Anterior cingulate cortex (tissue), 58 donors: ENCODE data around the gene LARP4B.

ENCODE experiments used
- DNase-seq, 58 donors: peaks; one replicate each; lab custom pipeline; 2025; lab: John Stamatoyannopoulos, UW

The LARP4B gene

DNA sequence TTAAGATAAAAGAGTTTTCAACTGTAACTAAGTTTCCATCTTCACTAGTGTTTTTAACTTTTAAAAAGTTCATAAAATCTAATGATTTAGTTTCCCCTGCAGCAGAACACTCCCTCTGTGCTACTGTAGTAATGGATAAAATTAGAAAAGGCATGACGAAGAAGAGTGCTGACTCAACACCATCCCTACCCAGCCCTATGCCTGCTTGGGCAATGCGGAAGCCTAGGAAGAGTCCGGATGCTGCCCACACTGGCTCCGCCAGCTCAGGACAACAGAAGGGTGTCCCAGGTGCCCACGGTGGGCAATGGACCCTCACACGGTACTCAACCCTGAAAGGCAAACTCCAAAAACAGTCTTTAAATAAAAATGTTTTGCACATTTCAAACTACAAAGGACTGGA, 118.2 kb downstream of the LARP4B start:
- DNase-seq, result no peak

DNA sequence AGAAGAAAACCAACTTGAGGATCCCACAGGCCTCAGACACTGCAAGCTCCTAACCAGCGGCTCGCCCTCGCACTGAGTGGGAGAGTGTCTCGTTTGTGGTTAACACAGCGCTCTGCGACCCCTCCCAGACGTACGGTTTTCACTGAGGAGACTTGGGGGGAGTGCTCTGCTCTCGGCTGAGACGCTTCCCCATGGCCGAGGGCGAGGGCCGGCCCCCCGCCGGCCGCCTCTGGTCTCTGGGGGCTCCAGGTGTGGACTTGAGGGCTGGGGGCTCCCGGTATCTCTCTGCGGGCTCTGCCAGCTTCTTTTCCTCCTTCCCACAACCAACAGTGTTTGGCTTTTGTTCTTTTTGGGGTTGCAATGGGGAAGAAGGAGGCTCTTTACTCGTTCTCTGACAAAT, 118.7 kb downstream of the LARP4B start:
- DNase-seq, result no peak

DNA sequence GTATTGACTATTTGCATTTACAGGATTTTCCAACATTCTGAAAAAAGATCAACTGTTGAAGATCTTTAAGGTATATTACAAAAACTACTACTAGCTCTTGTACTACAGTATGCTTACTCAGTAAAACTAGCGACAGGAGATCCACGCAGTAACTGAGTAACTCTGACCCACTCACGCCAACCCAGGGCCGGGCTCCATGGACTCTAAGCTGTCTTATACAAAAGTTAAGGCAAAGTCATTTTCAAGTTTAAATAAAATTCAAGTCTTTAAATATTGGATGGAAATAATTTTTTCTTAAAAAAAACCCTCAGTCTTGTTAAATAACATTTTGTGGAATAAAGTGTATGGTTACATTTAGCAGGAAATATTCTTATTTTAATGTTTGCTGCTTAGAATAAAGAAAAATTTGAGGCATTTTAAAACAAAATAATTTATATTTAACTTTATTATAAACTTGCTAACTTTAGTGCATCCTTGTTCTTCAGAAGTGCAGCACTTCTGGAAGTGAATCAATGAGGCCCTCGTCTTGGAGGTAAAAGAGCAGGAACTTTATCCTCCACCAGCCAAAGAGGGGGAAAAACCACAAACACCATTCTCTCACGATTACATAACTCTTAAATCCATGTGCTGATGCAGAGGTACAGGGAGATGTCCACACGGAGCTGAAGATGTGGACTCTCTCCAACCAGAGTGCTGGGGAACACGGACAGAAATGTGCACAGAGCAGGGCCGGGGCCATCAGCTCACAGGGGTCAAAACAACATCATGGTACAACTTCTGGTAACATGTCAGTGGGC, 119.9 kb downstream of the LARP4B start:
- DNase-seq, result no peak

DNA sequence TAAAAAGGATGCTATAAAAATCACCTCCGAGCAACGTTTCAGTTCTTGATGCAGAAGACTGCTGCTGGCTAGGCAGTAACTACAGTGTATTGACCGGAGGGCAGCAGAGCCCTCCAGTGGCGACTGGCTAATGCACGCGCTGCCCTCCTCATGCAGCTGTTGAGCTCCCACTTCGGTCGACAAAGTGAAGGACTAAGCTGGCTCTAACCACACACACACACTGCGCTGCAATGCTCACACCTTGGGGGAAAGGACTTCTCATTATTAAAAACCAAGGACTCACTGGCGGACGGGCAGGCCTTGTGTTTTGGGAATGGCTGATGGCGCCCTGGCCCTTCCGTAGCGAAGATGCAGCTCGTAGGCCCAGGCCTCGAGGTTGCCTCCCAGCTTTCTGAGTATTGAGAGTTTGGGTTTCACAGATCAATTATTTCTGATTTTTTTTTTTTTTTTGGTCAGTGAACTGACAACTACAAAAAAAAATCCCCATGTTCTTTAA, 121.1 kb downstream of the LARP4B start:
- no peak for DNase-seq

DNA sequence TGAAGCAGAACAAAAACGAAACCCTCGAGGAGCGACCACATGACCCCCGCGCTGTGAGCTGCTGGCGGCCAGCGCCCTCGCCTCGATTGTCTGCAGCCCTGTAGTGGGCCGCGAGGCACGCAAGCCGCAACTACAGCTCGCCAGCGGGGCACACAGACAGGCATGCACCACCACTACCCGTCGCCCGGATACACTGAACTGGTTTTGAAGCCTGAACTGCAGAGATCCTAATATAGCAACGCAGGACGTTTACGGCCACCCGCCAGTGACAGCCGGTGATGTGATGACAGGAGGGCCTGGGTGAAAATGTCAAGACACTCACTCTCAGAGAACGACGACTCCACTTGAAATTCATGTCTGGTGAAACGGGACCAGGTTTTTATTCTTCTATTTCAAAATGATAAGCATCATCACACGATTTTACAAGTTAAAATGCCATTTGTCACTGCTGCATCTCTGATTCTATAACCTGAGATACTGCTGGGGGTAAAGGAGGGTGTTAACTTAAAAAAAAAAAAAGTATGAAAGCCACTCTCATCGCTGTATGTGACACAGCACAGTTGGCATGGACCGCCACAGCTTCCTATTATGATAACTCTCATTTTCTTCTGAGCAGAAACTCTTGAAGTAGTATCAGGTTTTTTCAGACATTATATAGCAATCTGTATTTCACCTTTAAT, 121.7 kb downstream of the LARP4B start:
- no peak for DNase-seq

DNA sequence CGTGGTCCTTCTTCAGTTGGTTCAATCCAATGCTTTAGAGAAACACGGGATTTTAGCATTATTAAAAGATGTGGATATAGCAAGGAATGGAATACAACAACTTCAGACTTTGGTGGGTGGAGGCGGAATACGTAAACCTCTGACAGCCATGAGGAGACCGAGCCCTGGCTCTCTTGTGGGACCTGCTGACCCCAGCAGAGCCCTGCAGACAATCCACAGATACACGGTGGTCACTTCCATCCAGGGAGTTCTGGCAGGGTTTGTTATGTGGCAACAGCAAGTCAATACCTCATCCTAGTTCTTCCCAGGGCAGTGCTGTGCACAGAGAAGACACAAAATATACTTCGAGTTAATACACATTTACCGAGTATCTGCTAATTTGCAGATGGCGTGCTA, 123.5 kb downstream of the LARP4B start:
- DNase-seq, result no peak

DNA sequence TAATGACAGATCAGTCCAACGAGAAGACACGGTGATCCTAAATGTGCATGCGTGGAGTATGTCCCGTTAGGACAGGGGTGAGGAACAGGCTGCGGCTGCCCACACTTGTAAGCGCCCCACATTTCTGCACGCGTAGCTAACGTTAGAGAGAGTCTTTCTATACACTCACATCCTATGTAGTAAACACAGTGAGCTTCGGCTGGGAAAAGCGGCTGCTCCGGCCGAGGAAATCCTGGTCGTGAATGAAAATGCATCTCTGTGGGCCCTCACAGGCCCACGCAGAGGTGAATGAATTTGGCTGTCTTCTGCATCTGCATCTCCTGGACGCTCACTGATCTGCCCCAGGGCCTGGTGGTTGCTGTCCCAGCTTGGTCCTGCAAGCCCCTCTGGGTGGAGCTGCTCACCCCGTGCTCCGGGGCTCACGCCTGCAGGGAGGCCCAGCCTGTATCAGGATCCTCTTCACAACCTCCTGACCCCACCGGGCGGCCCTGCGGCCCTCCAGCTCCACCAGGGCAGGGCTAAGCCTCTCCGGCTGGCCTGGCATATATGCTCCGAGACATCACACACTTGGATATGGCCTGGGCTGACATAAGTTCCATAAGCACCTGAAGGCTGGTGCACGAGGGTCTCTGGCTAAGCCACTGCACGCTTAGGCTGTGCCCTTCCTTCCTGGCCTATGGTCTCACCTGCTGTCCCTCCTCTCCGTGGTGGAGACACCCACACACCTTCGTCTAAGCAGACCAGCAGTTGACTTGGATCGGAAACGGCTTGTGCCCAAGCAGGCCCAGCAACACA, 124.1 kb downstream of the LARP4B start:
- no peak for DNase-seq

DNA sequence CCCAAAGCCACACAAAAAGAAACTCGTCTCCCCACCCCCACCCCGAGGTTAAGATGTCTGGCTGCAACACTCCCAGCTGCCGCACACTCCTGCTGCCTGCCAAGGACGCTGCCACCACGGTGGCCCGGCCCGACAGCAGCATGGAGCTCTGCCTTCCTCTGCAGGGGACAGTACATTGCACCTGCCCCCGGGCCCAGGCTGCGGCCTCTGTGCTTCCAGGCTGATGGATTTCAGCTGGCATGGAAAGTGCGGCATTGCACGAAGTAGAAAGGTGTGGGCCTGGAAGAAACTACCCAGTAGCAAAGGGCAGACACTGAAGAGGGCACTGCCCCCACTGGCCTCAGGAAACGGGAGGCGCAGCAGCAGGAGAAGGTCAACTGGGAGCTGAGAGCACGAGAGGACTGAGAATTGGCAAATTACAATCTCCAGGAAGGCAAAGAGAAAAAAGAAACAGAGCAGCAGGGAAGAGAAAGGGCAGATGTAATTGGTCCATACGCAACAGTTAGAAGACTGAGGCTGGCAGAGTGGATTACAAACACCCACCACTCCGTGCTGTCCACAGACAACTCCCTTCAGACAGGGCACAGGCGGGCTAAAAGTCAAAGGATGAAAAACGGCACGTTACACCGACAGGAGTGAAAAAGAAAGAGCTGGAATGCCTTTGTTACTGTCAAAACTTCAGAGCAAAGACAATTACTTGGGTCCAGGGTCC, 124.9 kb downstream of the LARP4B start:
- peak in 4 of 58 donors; percentile 13 to 38 (median 31) for DNase-seq

DNA sequence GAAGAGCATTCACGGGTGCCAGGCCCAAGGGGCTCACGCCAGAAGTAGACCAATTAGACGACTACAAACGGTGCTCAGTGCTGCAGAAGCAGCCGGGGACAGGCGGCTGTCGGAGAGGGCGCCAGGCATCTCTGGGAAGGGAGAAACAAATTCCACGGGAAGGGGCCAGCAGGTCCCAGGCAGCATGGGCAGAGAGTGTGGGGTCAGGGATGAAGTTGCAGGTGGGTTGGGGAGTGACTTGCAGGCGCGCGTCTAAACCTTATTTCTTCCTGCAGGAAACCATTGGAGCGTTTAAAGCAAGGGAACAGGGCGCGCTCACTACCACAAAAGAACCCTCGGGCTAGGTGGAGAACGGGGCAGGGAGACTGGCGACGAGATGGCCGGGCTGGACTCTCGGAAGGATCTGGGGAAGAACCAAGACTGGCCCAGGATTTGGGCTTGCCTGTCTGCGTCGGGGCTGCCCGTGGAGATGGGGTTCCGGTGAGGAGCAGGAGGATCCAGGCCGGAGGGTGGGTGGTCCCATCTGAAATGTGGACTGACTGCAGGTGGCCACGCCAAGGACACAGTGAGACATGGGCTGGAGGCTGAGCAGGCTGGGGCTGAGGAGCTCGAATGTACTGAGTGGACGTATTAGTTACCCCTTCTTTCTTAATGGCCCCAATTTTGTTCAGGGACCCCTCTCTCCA, 125.7 kb downstream of the LARP4B start:
- DNase-seq, result no peak

DNA sequence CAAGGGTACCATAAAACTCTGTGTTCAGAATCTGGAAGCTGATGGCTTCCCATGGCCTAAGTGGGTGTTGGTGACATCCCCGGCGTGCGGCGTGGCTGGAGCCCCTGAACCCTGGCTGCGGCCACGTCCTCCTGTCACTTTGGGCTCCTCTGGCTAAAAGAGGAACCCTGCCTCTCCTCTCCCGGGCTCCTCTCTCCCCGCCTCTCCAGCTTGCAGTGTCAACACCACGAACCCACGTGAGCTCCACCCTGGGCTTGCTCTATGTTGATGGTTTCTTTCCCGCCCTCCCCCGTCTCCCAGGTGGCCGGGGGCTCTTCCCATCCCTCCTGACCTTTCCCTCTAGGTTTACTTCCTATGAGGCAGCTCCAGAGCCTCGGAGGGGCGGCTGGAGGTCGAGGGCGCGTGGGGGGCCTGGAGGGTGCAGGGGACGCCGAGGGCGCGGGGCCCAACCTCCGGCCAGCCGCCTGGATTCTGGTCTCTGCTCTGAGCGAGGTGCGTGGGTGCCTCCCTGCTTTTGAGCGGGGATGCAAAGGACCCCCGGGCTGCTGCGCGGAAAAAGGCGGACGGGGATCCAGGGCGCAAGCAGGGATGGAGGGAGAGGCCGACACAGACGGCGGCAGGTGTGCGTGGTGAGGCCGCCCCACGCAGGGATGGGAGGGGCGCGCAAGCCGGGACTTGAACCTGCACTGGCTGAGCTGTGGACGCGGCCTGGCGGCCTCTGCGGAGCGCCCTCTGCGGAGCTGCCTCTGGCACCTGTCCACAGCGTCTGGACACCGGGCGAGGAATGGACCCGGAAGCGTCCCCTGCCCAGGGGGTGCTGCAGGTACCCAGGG, 126.5 kb downstream of the LARP4B start:
- DNase-seq, result no peak

DNA sequence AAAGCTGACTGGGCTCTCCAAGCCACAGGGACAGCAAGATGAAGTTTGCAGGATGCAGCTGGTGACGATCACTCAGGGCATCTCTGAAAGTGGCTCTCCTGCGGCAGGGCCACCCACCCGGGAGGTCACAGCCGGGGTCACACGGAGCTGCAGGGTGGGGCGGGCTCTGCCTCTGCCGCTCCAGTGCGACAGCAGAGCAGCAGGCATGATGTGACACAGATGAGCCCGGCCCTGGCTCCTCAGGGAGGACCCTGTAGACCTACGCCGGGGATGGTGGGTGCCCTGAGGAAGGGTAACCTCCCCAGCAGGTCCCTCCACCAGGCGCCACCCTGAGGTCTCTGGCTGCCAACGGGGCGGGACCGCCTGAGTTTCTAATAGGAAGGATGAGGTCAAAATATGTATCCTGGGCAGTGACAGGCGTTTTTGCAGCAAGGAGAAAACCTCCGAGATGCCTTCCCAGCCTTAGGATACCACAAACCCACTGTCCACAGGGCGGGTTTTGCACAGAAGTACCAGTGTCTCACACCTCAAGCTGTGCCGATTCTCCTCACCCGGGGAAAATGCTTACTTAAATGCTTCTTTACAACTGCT, 127.2 kb downstream of the LARP4B start:
- DNase-seq, result no peak

DNA sequence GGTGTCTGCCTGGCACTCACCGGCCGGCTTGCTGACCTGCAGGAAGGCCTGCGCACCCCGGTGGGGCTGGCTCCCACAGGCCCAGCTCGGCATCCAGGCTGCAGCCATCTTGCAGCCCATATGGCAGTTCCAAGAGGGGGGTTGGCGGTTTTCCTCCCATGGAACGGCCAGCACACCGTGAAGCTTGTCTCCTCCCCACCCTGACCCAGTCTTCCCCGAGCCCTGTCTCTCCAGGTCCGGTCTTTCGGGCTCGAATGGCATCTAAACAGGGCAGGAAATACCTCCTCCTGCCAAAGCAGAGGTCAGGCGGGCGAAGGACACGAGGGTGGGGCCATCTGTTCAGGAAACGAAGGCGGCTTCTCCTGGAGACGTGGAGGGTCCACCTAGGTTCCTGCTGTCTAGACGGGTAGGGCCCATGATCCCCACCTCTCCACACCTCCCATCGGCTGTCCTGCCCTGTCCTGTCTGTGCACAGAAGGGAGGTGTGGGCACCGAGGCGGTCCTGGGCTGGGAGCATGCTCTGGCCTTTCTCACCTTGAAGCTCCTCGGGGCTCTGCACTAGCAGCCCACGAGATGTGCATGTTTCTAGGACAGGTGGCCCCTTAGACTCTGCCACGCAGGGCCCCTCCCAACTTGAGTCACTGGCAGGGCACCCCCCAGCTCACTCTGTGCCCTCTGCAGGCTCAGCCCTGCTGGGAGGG, 128.3 kb downstream of the LARP4B start:
- DNase-seq, result no peak

DNA sequence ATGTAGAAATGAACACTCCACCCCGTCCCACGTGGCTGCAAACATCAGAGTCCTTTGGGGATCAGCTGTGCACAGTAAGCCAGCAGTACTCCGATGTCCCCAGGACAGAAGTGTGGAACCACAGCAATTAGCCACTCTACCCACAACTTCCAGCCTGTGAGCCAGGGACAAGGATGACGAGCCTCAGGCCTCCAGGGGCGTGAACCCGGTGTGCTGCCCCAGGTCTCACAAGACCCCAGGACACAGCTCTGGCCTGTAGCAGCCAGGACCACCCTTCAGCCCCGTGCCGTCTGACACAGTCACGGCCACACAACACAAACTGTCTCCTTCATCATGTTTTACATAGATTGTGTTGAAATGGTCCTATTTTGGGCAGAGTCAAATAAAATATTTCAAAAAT, 129.0 kb downstream of the LARP4B start:
- no peak for DNase-seq

DNA sequence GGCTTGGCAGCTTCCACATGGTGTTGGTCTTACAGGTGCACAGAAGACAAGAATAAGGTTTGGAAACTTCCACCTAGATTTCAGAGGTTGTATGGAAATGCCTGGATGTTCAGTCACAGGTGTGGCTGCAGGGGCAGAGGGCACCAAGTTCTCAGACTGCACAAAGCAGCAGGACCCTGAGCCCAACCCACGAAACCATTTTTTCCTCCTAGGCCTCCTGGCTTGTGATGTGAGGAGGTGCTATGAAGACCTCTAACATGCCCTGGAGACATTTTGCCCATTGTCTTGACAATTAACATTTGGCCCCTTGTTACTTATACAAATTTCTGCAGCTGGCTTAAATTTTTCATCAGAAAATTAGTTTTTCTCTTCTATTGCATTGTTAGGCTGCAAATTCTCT, 134.3 kb downstream of the LARP4B start:
- no peak for DNase-seq

DNA sequence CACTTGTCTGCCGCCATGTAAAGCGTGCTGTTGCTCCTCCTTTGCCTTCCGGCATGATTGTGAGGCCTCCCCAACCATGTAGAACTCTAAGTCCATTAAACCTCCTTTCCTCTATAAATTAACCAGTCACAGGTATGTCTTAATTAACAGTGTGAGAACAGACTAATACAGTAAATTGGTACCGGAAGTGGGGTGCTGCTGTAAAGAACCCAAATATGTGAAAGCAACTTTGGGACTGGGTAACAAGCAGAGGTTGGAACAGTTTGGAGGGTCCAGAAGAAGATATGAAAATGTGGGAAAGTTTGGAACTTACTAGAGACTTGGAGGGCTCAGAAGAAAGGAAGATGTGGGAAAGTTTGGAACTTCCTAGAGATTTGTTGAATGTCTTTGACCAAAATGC, 135.3 kb downstream of the LARP4B start:
- DNase-seq, result no peak

DNA sequence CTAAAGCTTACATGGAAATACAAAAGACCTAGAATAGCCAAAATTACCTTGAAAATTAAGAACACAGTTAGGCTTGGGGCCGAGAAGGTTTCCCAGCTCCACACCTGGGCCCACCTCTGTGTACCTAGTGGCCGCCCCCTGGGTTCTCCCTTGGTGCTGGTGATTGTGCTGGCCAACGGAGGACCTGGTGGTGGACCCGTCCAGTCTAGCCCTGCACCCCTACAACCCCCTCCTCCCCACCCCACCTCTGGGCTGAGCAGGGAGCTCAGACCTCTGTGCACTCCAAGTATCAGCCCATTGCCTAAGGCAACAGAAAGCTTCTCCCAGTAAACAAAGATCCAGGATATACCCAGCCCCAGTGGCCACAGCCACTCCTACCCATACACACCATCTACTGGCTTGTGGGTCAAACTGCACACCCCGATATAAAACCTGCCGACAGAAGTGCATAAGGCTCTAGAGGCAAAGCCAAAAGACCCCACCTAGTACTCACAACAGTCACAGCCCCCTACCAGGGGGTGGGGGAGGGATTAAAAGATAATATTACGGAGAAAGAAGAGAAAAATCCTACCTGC, 137.0 kb downstream of the LARP4B start:
- no peak for DNase-seq

DNA sequence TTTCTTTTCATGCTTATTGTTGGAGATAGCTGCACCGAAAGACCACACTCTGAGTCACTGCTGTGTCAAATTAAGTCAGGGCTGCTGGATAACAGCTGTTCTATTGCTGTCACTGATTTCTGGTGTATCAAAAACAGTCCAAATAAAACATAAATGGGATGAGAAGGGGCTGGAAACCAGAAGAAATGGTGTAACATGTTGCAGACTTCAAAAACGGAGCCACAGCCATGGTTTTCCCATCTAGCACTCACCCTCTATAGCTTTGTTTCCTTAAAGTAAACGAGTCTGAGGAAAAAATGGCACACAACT, 138.8 kb downstream of the LARP4B start:
- no peak for DNase-seq
